ENCODE measurements around the gene RIN1. TPM values are rescaled to one million over a fixed set of nuclear protein-coding genes. Genes with fewer than 3 reads are reported as not detected.

RIN1 gene
- total RNA-seq, 1 experiment from 2014 or later = 82.1 TPM

DNA sequence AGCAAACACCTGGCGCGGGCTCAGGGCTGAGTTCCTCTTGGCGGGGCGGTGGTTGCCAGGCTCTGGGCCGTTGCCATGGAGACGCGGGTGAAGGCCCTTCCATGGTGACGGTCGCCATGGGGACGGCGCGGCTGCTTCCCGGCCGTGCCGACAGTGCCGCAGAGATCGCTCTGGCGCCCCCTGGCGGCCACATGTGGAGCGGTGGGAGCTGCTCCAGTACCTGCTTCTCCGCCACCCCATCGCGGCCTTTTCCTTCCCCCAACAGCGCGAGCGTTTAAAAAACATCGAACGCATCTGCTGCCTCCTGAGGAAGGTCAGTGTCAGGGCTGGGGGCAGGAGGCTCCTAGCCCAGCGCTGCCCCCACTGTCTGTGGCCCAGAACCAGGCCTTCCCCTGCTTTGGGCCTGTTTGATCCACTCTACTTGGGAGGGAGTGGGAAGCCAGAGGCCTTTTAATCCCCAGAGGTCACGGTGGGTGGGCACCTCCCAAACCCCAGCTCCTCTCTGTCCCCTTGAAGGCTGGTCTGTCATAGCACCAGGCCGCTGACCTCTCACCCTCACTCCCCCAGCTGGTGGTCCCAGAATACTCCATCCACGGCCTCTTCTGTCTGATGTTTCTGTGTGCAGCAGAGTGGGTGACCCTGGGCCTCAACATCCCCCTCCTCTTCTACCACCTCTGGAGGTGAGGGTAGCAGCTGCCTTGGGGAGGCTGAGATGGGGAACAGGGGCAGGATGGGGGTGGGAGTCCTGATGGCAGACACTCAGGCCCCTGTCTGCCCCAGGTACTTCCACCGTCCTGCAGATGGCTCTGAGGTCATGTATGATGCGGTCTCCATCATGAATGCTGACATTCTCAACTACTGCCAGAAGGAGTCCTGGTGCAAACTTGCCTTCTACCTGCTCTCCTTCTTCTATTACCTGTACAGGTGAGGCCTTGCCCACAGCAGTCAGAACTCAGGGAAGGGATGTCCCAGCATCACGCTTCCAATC, 53.5 kb downstream of the RIN1 start:
- DNase-seq (ENCODE audit: low read depth) = peak; percentile 91

Other genes starting within 250 kb of the RIN1 start
- 22.9 and 27.8 TPM in 2 replicates for gene KLC2, start 78.7 kb downstream of the RIN1 start, total RNA-seq (2014; rRNA removed)
- gene RAB1B, start 67.8 kb downstream of the RIN1 start, total RNA-seq (2014; rRNA removed) = 184 and 193 TPM in 2 replicates
- 0.86 and 1.9 TPM in 2 replicates for gene CNIH2, start 58.3 kb downstream of the RIN1 start, total RNA-seq (2014; rRNA removed)
- 120 and 127 TPM in 2 replicates for gene YIF1A, start 47.3 kb downstream of the RIN1 start, total RNA-seq (2014; rRNA removed)
- 0.23 and 0.32 TPM in 2 replicates for gene TMEM151A, start 44.5 kb downstream of the RIN1 start, total RNA-seq (2014; rRNA removed)
- gene CD248, start 19.4 kb downstream of the RIN1 start, total RNA-seq (2014; rRNA removed) = 0.06 TPM in 1 of 2 replicates, not detected in the other
- gene BRMS1, start 8.7 kb upstream of the RIN1 start, total RNA-seq (2014; rRNA removed) = 102 and 107 TPM in 2 replicates
- gene B4GAT1, start 11.2 kb upstream of the RIN1 start, total RNA-seq (2014; rRNA removed) = 50.9 and 51.0 TPM in 2 replicates
- not detected in 2 replicates for gene SLC29A2, start 35.3 kb upstream of the RIN1 start, total RNA-seq (2014; rRNA removed)
- 0.13 TPM in 1 of 2 replicates, not detected in the other for gene NPAS4, start 84.6 kb upstream of the RIN1 start, total RNA-seq (2014; rRNA removed)
- 49.9 and 57.8 TPM in 2 replicates for gene MRPL11, start 102.4 kb upstream of the RIN1 start, total RNA-seq (2014; rRNA removed)
- gene PELI3, start 130.5 kb upstream of the RIN1 start, total RNA-seq (2014; rRNA removed) = 6.5 and 7.2 TPM in 2 replicates
- gene DPP3, start 144.0 kb upstream of the RIN1 start, total RNA-seq (2014; rRNA removed) = 66.8 and 71.2 TPM in 2 replicates
- 19.0 and 26.2 TPM in 2 replicates for gene BBS1, start 174.2 kb upstream of the RIN1 start, total RNA-seq (2014; rRNA removed)
- 20.1 and 24.8 TPM in 2 replicates for gene ZDHHC24, start 209.6 kb upstream of the RIN1 start, total RNA-seq (2014; rRNA removed)
- not detected in 2 replicates for gene ACTN3, start 210.5 kb upstream of the RIN1 start, total RNA-seq (2014; rRNA removed)
- 25.1 and 28.9 TPM in 2 replicates for gene CTSF, start 232.2 kb upstream of the RIN1 start, total RNA-seq (2014; rRNA removed)